IMR-90 (cell line): ENCODE measurements around the gene ELP4. TPM values are rescaled to one million over a fixed set of nuclear protein-coding genes. Genes with fewer than 3 reads are reported as not detected.

Source experiments
- ATAC-seq: fragments of 200-7000 bp; cut with Tn5 transposase; 2 replicates; pipeline ENCODE4 v1.9.1; 2020; ENCODE audit warnings: low read depth, mild to moderate bottlenecking, moderate library complexity
- BruUV-seq: library from RNA; stranded (reverse); fragments of 400-500 nt; replicated peaks from 2 replicates; lab custom pipeline; 2021; lab: Mats Ljungman, UMichigan
- CTCF ChIA-PET: fragments of 300-600 bp; formaldehyde crosslinking; extraction: SDS; loops from one replicate; lab custom pipeline; 2021; ENCODE audit warnings: antibody characterized with exemption; lab: Yijun Ruan, JAX
- POLR2A ChIA-PET: fragments of 300-600 bp; sonication (Branson Sonifier 250); formaldehyde crosslinking; loops from one replicate; lab custom pipeline; 2022; ENCODE audit warnings: antibody characterized with exemption; ENCODE audit not compliant: unreplicated experiment; lab: Charles Lee
- DNase-seq: peaks from one replicate; pipeline ENCODE4 v3.0.0; 2013
- H2AFZ ChIP-seq: replicated peaks from 2 replicates; pipeline ENCODE3; 2013; ENCODE audit warnings: low read length, mild to moderate bottlenecking; ENCODE audit not compliant: poor library complexity
- H2AK5ac ChIP-seq: 2 replicates; pipeline ENCODE4 v1.6.1; 2013; ENCODE audit warnings: low read depth, low read length, inconsistent platforms
- H2AK9ac ChIP-seq: replicated peaks from 2 replicates; pipeline ENCODE3; 2013; ENCODE audit warnings: mild to moderate bottlenecking, low read depth, low read length, moderate library complexity; ENCODE audit not compliant: poor library complexity
- H2BK120ac ChIP-seq: 2 replicates; pipeline ENCODE4 v1.6.1; 2013; ENCODE audit warnings: low read depth, low read length, inconsistent platforms
- H2BK15ac ChIP-seq: 3 replicates; pipeline ENCODE4 v1.6.1; 2013; ENCODE audit warnings: low read depth, low read length, inconsistent platforms
- H2BK20ac ChIP-seq: 2 replicates; pipeline ENCODE4 v1.6.1; 2013; ENCODE audit warnings: low read depth, mild to moderate bottlenecking, inconsistent platforms, low read length, moderate library complexity
- H2BK5ac ChIP-seq: 2 replicates; pipeline ENCODE4 v1.6.1; 2013; ENCODE audit warnings: mild to moderate bottlenecking, low read depth, low read length, inconsistent platforms; ENCODE audit not compliant: poor library complexity, severe bottlenecking
- H3K14ac ChIP-seq: replicated peaks from 2 replicates; pipeline ENCODE4 v1.6.1; 2013; ENCODE audit warnings: low read depth, low read length, inconsistent platforms
- H3K18ac ChIP-seq: 2 replicates; pipeline ENCODE4 v1.6.1; 2013; ENCODE audit warnings: low read depth, low read length, control low read depth
- H3K23ac ChIP-seq: 2 replicates; pipeline ENCODE4 v1.6.1; 2013; ENCODE audit warnings: low read depth, low read length, inconsistent platforms
- H3K27ac ChIP-seq: 2 replicates; pipeline ENCODE4 v1.5.1; 2013; ENCODE audit warnings: mild to moderate bottlenecking, control low read depth, low read length; ENCODE audit not compliant: insufficient read depth
- H3K27me3 ChIP-seq: 2 replicates; pipeline ENCODE4 v1.6.1; 2013; ENCODE audit warnings: low read length; ENCODE audit not compliant: control insufficient read depth, insufficient read depth
- H3K36me3 ChIP-seq: 2 replicates; pipeline ENCODE4 v1.6.1; 2013; ENCODE audit warnings: low read length, mixed read lengths; ENCODE audit not compliant: control insufficient read depth, insufficient read depth
- H3K4ac ChIP-seq: 2 replicates; pipeline ENCODE4 v1.6.1; 2013; ENCODE audit warnings: low read depth, low read length, inconsistent platforms
- H3K4me1 ChIP-seq: 2 replicates; pipeline ENCODE4 v1.6.1; 2013; ENCODE audit warnings: low read length, mixed read lengths; ENCODE audit not compliant: control insufficient read depth, insufficient read depth
- H3K4me2 ChIP-seq: 2 replicates; pipeline ENCODE4 v1.6.1; 2013; ENCODE audit warnings: low read depth, mild to moderate bottlenecking, control low read depth, low read length, moderate library complexity
- H3K4me3 ChIP-seq: 2 replicates; pipeline ENCODE4 v1.5.1; 2013; ENCODE audit warnings: low read depth, mild to moderate bottlenecking, control low read depth, low read length, moderate library complexity; ENCODE audit not compliant: insufficient read depth
- H3K56ac ChIP-seq: 2 replicates; pipeline ENCODE4 v1.6.1; 2013; ENCODE audit warnings: low read length, inconsistent platforms; ENCODE audit not compliant: insufficient read depth; ENCODE audit errors: extremely low read depth
- H3K79me1 ChIP-seq, 2 experiments: 2 replicates each; pipeline ENCODE4 v1.6.1; 2013; ENCODE audit warnings: low read length in 2 of 2, inconsistent platforms in 1 of 2, low read depth in 1 of 2
- H3K9ac ChIP-seq: 2 replicates; pipeline ENCODE4 v1.6.1; 2013; ENCODE audit warnings: low read depth, low read length, control low read depth
- H3K9me1 ChIP-seq: 2 replicates; pipeline ENCODE4 v1.6.1; 2013; ENCODE audit warnings: low read length, inconsistent platforms; ENCODE audit not compliant: insufficient read depth
- H3K9me3 ChIP-seq: 2 replicates; pipeline ENCODE4 v1.6.1; 2013; ENCODE audit warnings: low read length; ENCODE audit not compliant: control insufficient read depth, insufficient read depth
- H4K20me1 ChIP-seq: 2 replicates; pipeline ENCODE4 v1.6.1; 2013; ENCODE audit warnings: low read length, inconsistent platforms; ENCODE audit not compliant: insufficient read depth
- H4K5ac ChIP-seq: 2 replicates; pipeline ENCODE4 v1.6.1; 2013; ENCODE audit warnings: mild to moderate bottlenecking, low read depth, low read length, control low read depth
- H4K8ac ChIP-seq, 2 experiments: 2 replicates each; pipeline ENCODE4 v1.6.1; 2013; ENCODE audit warnings: low read depth in 2 of 2, low read length in 2 of 2, control low read depth in 1 of 2, inconsistent platforms in 1 of 2
- H4K91ac ChIP-seq: 2 replicates; pipeline ENCODE4 v1.6.1; 2013; ENCODE audit warnings: low read depth, low read length, inconsistent platforms; ENCODE audit not compliant: insufficient read depth
- BHLHE40 ChIP-seq: fragments of 150-350 bp; IDR thresholded peaks from 2 replicates; pipeline ENCODE4 v1.6.1; 2016; ENCODE audit warnings: mild to moderate bottlenecking, low read depth, low read length
- CEBPB ChIP-seq: IDR thresholded peaks from 2 replicates; pipeline ENCODE4 v1.6.1; 2012; ENCODE audit warnings: low read depth, low read length, improper control_type of control experiment
- FOS ChIP-seq: fragments of 150-350 bp; IDR thresholded peaks from 2 replicates; pipeline ENCODE4 v1.6.1; 2016; ENCODE audit warnings: low read depth, low read length
- MAFK ChIP-seq: IDR thresholded peaks from 2 replicates; pipeline ENCODE4 v1.6.1; 2012; ENCODE audit warnings: low read depth, low read length, improper control_type of control experiment
- MAZ ChIP-seq: IDR thresholded peaks from 2 replicates; pipeline ENCODE4 v1.6.1; 2012; ENCODE audit warnings: low read depth, mild to moderate bottlenecking, low read length, improper control_type of control experiment, moderate library complexity, borderline replicate concordance
- MXI1 ChIP-seq: IDR thresholded peaks from 2 replicates; pipeline ENCODE4 v1.6.1; 2012; ENCODE audit warnings: low read depth, mild to moderate bottlenecking, low read length, moderate library complexity, borderline replicate concordance
- POLR2A ChIP-seq: IDR thresholded peaks from 2 replicates; pipeline ENCODE4 v1.6.1; 2012; ENCODE audit warnings: mild to moderate bottlenecking, low read depth, low read length
- RAD21 ChIP-seq: IDR thresholded peaks from 2 replicates; pipeline ENCODE4 v1.6.1; 2012; ENCODE audit warnings: low read length, improper control_type of control experiment
- RCOR1 ChIP-seq: IDR thresholded peaks from 2 replicates; pipeline ENCODE4 v1.6.1; 2012; ENCODE audit warnings: mild to moderate bottlenecking, low read length, improper control_type of control experiment; ENCODE audit not compliant: insufficient replicate concordance
- RFX5 ChIP-seq: IDR thresholded peaks from 2 replicates; pipeline ENCODE4 v1.8.0; 2012; ENCODE audit warnings: low read depth, mild to moderate bottlenecking, low read length, moderate library complexity
- SMC3 ChIP-seq: fragments of 150-350 bp; IDR thresholded peaks from 2 replicates; pipeline ENCODE4 v1.6.1; 2016; ENCODE audit warnings: low read depth, mild to moderate bottlenecking, antibody characterized with exemption, low read length, moderate library complexity
- WGBS, 2 experiments: methylation state at CpG; one replicate each; pipeline versions ENCODE4 v1.1.5 to v1.1.7; 2013; ENCODE audit warnings: missing lambda C conversion rate in 2 of 2; ENCODE audit not compliant: insufficient read length in 1 of 2; ENCODE audit errors: extremely low coverage in 2 of 2; 5-methylcytosine and 5-hydroxymethylcytosine counted together
- dilution Hi-C: fragments of 300-500 bp; cut with HindIII; formaldehyde crosslinking; loops from one replicate; pipeline ENCODE4 v1.14.3; 2018; ENCODE audit warnings: low sequenced_read_pairs; ENCODE audit not compliant: unreplicated experiment
- in situ Hi-C: fragments of 300-500 bp; cut with MboI; formaldehyde crosslinking; loops from 3 replicates; pipeline ENCODE4 v1.14.3; 2019; ENCODE audit warnings: low sequenced_read_pairs, inconsistent platforms, mixed read lengths
- intact Hi-C: fragments of 100-400 bp; cut with micrococcal nuclease; formaldehyde crosslinking; loops from 2 replicates; pipeline ENCODE4 v1.10.0; 2022
- polyA plus RNA-seq, 3 experiments: library from polyadenylated mRNA; depleted of rRNA; stranded (reverse); fragments of >200 nt; gene quantifications; 2 replicates each; pipeline ENCODE4 v1.2.3, GENCODE V29; 2012; ENCODE audit warnings: low replicate concordance in 1 of 3
- total RNA-seq: library from RNA; depleted of rRNA; stranded (reverse); fragments of >200 nt; gene quantifications from 2 replicates; pipeline ENCODE4 v1.2.3, GENCODE V29; 2012
- TF ChIP-seq, protein P1 (sequence below): fragments of 150-350 bp; IDR thresholded peaks from 2 replicates; pipeline ENCODE4 v1.6.1; 2017; ENCODE audit warnings: mild to moderate bottlenecking, antibody characterized with exemption, low read length, low read depth
- TF ChIP-seq, protein P2 (sequence below): conservative IDR thresholded peaks from 2 replicates; pipeline ENCODE4 v1.5.1; 2012; ENCODE audit warnings: mild to moderate bottlenecking, low read depth, low read length, improper control_type of control experiment

ELP4 gene
- total and polyA plus RNA-seq, 2 of the 4 experiments (the other 2 are of a cell fraction) = 8.4 to 20.4 TPM

DNA sequence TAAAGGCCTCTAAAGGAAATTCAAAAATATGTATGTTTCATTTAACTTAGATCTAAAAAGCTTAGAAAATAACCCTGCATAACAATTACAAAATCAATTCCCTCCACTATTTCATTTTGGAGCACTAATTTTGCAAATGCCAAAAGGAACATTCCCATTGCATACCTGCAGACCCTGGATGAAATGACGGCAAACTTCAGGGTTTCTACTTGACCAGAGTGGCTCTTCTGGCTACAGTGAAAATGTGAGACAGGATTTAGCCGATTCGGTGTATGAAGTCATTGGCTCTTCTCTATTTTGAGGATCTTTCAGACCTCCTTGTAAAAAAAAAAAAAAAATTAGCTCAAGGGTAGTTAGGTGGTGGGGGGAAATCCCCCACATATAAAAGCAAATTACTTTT, 257.5 kb downstream of the ELP4 start:
- Histone ChIP-seq H4K91ac (no peak overlapping the region), H2AK9ac (no peak overlapping the region), H3K36me3 (no peaks in the 10 kb centered on the region), H2BK15ac (no peak overlapping the region), H3K27ac (no peak overlapping the region), H3K18ac (no peak overlapping the region), H4K5ac (no peak overlapping the region), H4K8ac (no peak overlapping the region), H3K27me3 (no peaks in the 10 kb centered on the region), H3K79me1 (no peaks in the 10 kb centered on the region), H3K9me3 (no peaks in the 10 kb centered on the region), H3K4me3 (no peak overlapping the region), H3K4me1 (no peaks in the 10 kb centered on the region), H3K23ac (no peak overlapping the region), H2BK120ac (no peak overlapping the region), H2AK5ac (no peak overlapping the region), H3K9ac (no peak overlapping the region), H3K4ac (no peak overlapping the region), H3K4me2 (no peak overlapping the region), H2BK20ac (no peak overlapping the region), H2BK5ac (no peak overlapping the region), H2AFZ (no peak overlapping the region), H4K20me1 (no peaks in the 10 kb centered on the region), H3K14ac (no peak overlapping the region), H3K56ac (no peak overlapping the region), H3K9me1 (no peaks in the 10 kb centered on the region)
- BruUV-seq = no TSS peak
- DNase-seq (no peak), ATAC-seq (no peak)
- dilution Hi-C loops = no loop called here
- intact Hi-C loops = no loop called here
- POLR2A ChIA-PET = no interaction called here
- WGBS, 2 experiments = no CpG with 5 or more reads among the region's 3 CpGs
- in situ Hi-C loops = no loop called here
- no peak for TF ChIP-seq MAZ
- no peak for TF ChIP-seq CEBPB
- TF ChIP-seq MAFK = no peak
- TF ChIP-seq RAD21 = no peak
- no peak for TF ChIP-seq RFX5
- TF ChIP-seq, protein P1, sequence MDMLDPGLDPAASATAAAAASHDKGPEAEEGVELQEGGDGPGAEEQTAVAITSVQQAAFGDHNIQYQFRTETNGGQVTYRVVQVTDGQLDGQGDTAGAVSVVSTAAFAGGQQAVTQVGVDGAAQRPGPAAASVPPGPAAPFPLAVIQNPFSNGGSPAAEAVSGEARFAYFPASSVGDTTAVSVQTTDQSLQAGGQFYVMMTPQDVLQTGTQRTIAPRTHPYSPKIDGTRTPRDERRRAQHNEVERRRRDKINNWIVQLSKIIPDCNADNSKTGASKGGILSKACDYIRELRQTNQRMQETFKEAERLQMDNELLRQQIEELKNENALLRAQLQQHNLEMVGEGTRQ = no peak
- TF ChIP-seq POLR2A = no peak
- no peak for TF ChIP-seq MXI1
- TF ChIP-seq RCOR1 = no peak
- TF ChIP-seq FOS = no peak
- no peak for TF ChIP-seq BHLHE40
- TF ChIP-seq, protein P2, sequence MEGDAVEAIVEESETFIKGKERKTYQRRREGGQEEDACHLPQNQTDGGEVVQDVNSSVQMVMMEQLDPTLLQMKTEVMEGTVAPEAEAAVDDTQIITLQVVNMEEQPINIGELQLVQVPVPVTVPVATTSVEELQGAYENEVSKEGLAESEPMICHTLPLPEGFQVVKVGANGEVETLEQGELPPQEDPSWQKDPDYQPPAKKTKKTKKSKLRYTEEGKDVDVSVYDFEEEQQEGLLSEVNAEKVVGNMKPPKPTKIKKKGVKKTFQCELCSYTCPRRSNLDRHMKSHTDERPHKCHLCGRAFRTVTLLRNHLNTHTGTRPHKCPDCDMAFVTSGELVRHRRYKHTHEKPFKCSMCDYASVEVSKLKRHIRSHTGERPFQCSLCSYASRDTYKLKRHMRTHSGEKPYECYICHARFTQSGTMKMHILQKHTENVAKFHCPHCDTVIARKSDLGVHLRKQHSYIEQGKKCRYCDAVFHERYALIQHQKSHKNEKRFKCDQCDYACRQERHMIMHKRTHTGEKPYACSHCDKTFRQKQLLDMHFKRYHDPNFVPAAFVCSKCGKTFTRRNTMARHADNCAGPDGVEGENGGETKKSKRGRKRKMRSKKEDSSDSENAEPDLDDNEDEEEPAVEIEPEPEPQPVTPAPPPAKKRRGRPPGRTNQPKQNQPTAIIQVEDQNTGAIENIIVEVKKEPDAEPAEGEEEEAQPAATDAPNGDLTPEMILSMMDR = no peak
- no peak for TF ChIP-seq SMC3
- CTCF ChIA-PET = interaction anchor here (0.6 kb wide), 1 partner anchor 10 kb away, joined by 7 read pairs; no protein-coding TSS in a partner anchor
